A549 (cell line): Measurements from ENCODE around the gene KCNIP3. TPM values are rescaled to one million over a fixed set of nuclear protein-coding genes. Genes with fewer than 3 reads are reported as not detected.

Experiments
- ATAC-seq, 2 experiments: fragments of 200-7000 bp in 1 of 2; fragments of >200 bp in 1 of 2; cut with Nextera tagmentation in 1 of 2; cut with Tn5 transposase in 1 of 2; 3 replicates each; pipeline versions ENCODE4 v1.8.0 to v1.9.1; 2018 to 2020; ENCODE audit warnings: mild to moderate bottlenecking in 1 of 2, moderate library complexity in 1 of 2
- CTCF ChIA-PET: fragments of 300-600 bp; sonication (Branson Sonifier 250); formaldehyde crosslinking; extraction: SDS; loops from one replicate; lab custom pipeline; 2021; ENCODE audit warnings: antibody characterized with exemption, inconsistent platforms; lab: Yijun Ruan, JAX
- POLR2A ChIA-PET: fragments of 350-600 bp; formaldehyde crosslinking; extraction: SDS; loops from one replicate; lab custom pipeline; 2021; ENCODE audit warnings: antibody characterized with exemption, inconsistent platforms; lab: Yijun Ruan, JAX
- DNase-seq, 2 experiments: peaks; one replicate each; pipeline versions ENCODE4 v3.0.0 to v3.0.0-alpha.2; 2011 to 2016; ENCODE audit warnings: low read depth in 1 of 2, low spot score in 1 of 2
- FAIRE-seq: peaks from 2 replicates; lab custom pipeline; 2011; peaks lifted over from hg19 to GRCh38; lab: Jason Lieb, UNC
- H3K27ac ChIP-seq, 2 experiments: fragments of >200 bp; sonication (Bioruptor Twin); formaldehyde crosslinking; 3 replicates each; pipeline ENCODE4 v1.5.1; 2016 to 2017
- H3K4me1 ChIP-seq: fragments of >200 bp; sonication (Bioruptor Twin); formaldehyde crosslinking; 3 replicates; pipeline ENCODE4 v1.6.1; 2016
- H3K4me2 ChIP-seq: fragments of >200 bp; sonication (Bioruptor Twin); formaldehyde crosslinking; 3 replicates; pipeline ENCODE4 v1.6.1; 2016
- H3K4me3 ChIP-seq: fragments of >200 bp; sonication (Bioruptor Twin); formaldehyde crosslinking; 3 replicates; pipeline ENCODE4 v1.5.1; 2016
- H3K9me3 ChIP-seq: fragments of >200 bp; sonication (Bioruptor Twin); formaldehyde crosslinking; 3 replicates; pipeline ENCODE4 v1.6.1; 2016
- BCL3 ChIP-seq: fragments of >200 bp; sonication (Bioruptor Twin); formaldehyde crosslinking; IDR thresholded peaks from 3 replicates; pipeline ENCODE4 v1.6.1; 2016
- CBX8 ChIP-seq: fragments of 200-600 bp; sonication (generic); IDR thresholded peaks from 2 replicates; pipeline ENCODE4 v1.6.1; 2016
- CEBPB ChIP-seq, 2 experiments: fragments of >200 bp in 1 of 2; sonication (Bioruptor Twin) in 1 of 2; formaldehyde crosslinking in 1 of 2; IDR thresholded peaks; 2 replicates each; pipeline ENCODE4 v1.6.1; 2012 to 2016
- EHF ChIP-seq: fragments of 250-450 bp; sonication (Bioruptor Pico); IDR thresholded peaks from 2 replicates; pipeline ENCODE4 v1.5.0; 2020; ENCODE audit warnings: mild to moderate bottlenecking
- EP300 ChIP-seq, 2 experiments: fragments of >200 bp; sonication (Bioruptor Twin); formaldehyde crosslinking; IDR thresholded peaks; 2 replicates in 1 of 2; 3 replicates in 1 of 2; pipeline ENCODE4 v1.6.1; 2016 to 2017
- FOSL2 ChIP-seq, 2 experiments: fragments of 450-650 bp in 1 of 2; fragments of >200 bp in 1 of 2; sonication (Bioruptor Twin) in 1 of 2; formaldehyde crosslinking; IDR thresholded peaks; 2 replicates each; pipeline versions ENCODE4 v1.5.0 to v1.6.1; 2016 to 2020; ENCODE audit warnings: mild to moderate bottlenecking in 1 of 2, moderate library complexity in 1 of 2
- FOXS1 ChIP-seq: fragments of 250-450 bp; sonication (Bioruptor Pico); IDR thresholded peaks from 2 replicates; pipeline ENCODE4 v1.5.0; 2020; ENCODE audit warnings: mild to moderate bottlenecking, moderate library complexity
- GATA3 ChIP-seq: IDR thresholded peaks from 2 replicates; pipeline ENCODE4 v1.6.1; 2012; ENCODE audit warnings: borderline replicate concordance
- HDAC2 ChIP-seq: fragments of 200-600 bp; sonication (generic); IDR thresholded peaks from 2 replicates; pipeline ENCODE4 v1.6.1; 2016
- HES2 ChIP-seq: fragments of >200 bp; sonication (Bioruptor Twin); formaldehyde crosslinking; IDR thresholded peaks from 2 replicates; pipeline ENCODE4 v1.6.1; 2016
- HEYL ChIP-seq: fragments of 250-450 bp; sonication (Bioruptor Pico); IDR thresholded peaks from 2 replicates; pipeline ENCODE4 v1.8.0; 2021; ENCODE audit warnings: mild to moderate bottlenecking, moderate library complexity
- HOXB5 ChIP-seq: fragments of 250-450 bp; sonication (Bioruptor Pico); IDR thresholded peaks from 2 replicates; pipeline ENCODE4 v1.5.0; 2020; ENCODE audit warnings: mild to moderate bottlenecking, moderate library complexity
- JUN ChIP-seq, 2 experiments: fragments of >200 bp; sonication (Bioruptor Twin); formaldehyde crosslinking; IDR thresholded peaks; 2 replicates in 1 of 2; 3 replicates in 1 of 2; pipeline ENCODE4 v1.6.1; 2016 to 2017
- KDM5A ChIP-seq: fragments of 200-600 bp; sonication (generic); IDR thresholded peaks from 2 replicates; pipeline ENCODE4 v1.6.1; 2016; ENCODE audit warnings: antibody characterized with exemption, mild to moderate bottlenecking
- MYC ChIP-seq: IDR thresholded peaks from 2 replicates; pipeline ENCODE4 v1.6.1; 2012; ENCODE audit warnings: mild to moderate bottlenecking, inconsistent platforms, low read length, improper control_type of control experiment, borderline replicate concordance
- NPAS2 ChIP-seq: fragments of 250-450 bp; sonication (Bioruptor Pico); IDR thresholded peaks from 2 replicates; pipeline ENCODE4 v1.8.0; 2022; ENCODE audit warnings: mild to moderate bottlenecking, moderate library complexity, borderline replicate concordance
- PBX3 ChIP-seq: IDR thresholded peaks from 2 replicates; pipeline ENCODE4 v1.6.1; 2012
- PHF8 ChIP-seq: fragments of 200-600 bp; sonication (generic); IDR thresholded peaks from 2 replicates; pipeline ENCODE4 v1.6.1; 2016; ENCODE audit warnings: low read depth, mild to moderate bottlenecking, antibody characterized with exemption, moderate library complexity, borderline replicate concordance
- POLR2AphosphoS2 ChIP-seq: conservative IDR thresholded peaks from 2 replicates; pipeline ENCODE4 v1.6.1; 2012; ENCODE audit warnings: low read length, improper control_type of control experiment, inconsistent platforms
- RARB ChIP-seq: fragments of 250-450 bp; sonication (Bioruptor Pico); IDR thresholded peaks from 2 replicates; pipeline ENCODE4 v1.8.0; 2021; ENCODE audit warnings: mild to moderate bottlenecking, moderate library complexity
- SMC3 ChIP-seq: fragments of >200 bp; sonication (Bioruptor Twin); formaldehyde crosslinking; IDR thresholded peaks from 3 replicates; pipeline ENCODE4 v1.6.1; 2018; ENCODE audit warnings: inconsistent platforms
- SREBF2 ChIP-seq: fragments of 450-650 bp; IDR thresholded peaks from 2 replicates; pipeline ENCODE4 v1.6.1; 2014; ENCODE audit warnings: mild to moderate bottlenecking, moderate library complexity
- TP53 ChIP-seq: fragments of 250-450 bp; sonication (Bioruptor Pico); IDR thresholded peaks from 2 replicates; pipeline ENCODE4 v1.5.0; 2021; ENCODE audit warnings: mild to moderate bottlenecking, moderate library complexity
- USF2 ChIP-seq: fragments of 450-650 bp; IDR thresholded peaks from 2 replicates; pipeline ENCODE4 v1.6.1; 2014; ENCODE audit warnings: antibody characterized with exemption
- ZC3H11A ChIP-seq: fragments of 450-650 bp; IDR thresholded peaks from 2 replicates; pipeline ENCODE4 v1.6.1; 2014; ENCODE audit warnings: antibody characterized with exemption, mild to moderate bottlenecking
- ZFP36 ChIP-seq: fragments of 450-650 bp; IDR thresholded peaks from 2 replicates; pipeline ENCODE4 v1.6.1; 2014; ENCODE audit warnings: borderline replicate concordance; ENCODE audit not compliant: partially characterized antibody
- ZSCAN20 ChIP-seq: fragments of 250-450 bp; sonication (Bioruptor Pico); IDR thresholded peaks from 2 replicates; pipeline ENCODE4 v1.8.0; 2022; ENCODE audit warnings: mild to moderate bottlenecking, moderate library complexity
- WGBS: methylation state at CpG from one replicate; pipeline ENCODE4 v1.1.6; 2017; ENCODE audit errors: missing lambda C conversion rate; 5-methylcytosine and 5-hydroxymethylcytosine counted together
- polyA plus RNA-seq, 4 experiments: library from polyadenylated mRNA; depleted of rRNA in 3 of 4; stranded (reverse); fragments of >200 nt; fragmentation: RNase III in 1 of 4; extraction: RNeasy Plus Mini Kit Qiagen cat#74134 plus additional on column Dnase treatment in 1 of 4; gene quantifications; 2 replicates in 3 of 4; 3 replicates in 1 of 4; pipeline ENCODE4 v1.2.3, GENCODE V29; 2011 to 2017
- TF ChIP-seq, protein P1 (sequence below): IDR thresholded peaks from 2 replicates; pipeline ENCODE4 v1.6.1; 2012
- TF ChIP-seq, protein P2 (sequence below): fragments of 250-450 bp; sonication (Bioruptor Pico); IDR thresholded peaks from 2 replicates; pipeline ENCODE4 v1.5.0; 2021; ENCODE audit warnings: mild to moderate bottlenecking, moderate library complexity, borderline replicate concordance

KCNIP3 gene
- polyA plus RNA-seq, 2 of the 4 experiments (the other 2 are of a cell fraction): 0.13 to 0.84 TPM

DNA sequence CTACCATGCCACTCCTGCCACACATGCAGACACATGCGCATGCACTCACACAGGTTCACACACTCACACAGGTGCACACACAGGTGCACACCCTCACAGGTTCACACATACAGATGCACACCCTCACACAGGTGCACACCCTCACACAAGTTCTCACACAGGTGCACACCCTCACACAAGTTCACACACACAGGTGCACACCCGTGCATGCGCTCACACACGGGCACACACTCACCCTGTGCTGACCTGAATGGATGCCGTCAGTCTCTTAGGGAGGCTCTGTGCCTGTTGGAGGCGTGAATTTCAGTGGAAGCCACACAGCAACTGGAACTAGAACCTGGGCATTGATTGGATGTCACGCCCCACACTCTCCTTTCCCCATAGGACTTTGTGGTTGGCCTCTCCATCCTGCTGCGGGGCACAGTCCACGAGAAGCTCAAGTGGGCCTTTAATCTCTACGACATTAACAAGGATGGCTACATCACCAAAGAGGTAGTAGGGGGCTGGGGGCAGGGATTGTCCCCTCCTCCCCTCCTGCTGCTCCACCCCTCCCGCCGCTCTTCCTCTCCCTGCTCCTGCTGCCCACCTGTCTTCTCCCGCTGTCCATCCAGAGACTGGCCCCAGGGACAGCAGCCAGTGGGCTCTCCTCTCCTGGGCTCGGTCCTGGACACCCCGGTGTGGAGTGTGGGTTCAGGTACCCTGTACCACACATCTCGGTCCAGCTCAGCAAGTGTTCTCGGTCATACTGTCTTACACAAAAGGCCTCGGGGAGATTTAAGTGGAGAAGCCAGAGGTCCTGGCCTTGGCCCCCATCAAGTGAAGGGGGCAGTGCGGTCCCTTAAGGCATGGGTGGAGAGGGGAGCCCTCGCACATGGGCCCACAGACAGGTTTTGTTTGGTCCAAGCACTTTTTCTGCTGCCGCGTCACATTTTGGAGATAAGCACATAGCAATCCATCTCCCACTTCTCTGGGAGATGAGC is 84.4 kb downstream of the KCNIP3 start:
- Histone ChIP-seq H3K4me2 (no peak overlapping the region), H3K4me1 (no peaks in the 10 kb centered on the region), H3K4me3 (no peak overlapping the region), H3K9me3 (no peaks in the 10 kb centered on the region), H3K27ac (no peak overlapping the region)
- 48% methylated on average over 21 of the region's 22 CpGs for WGBS
- ChIA-PET POLR2A (no interaction called here), CTCF (interaction anchor here (4.2 kb wide), 1 partner anchor 7 kb away, joined by 27 read pairs; no protein-coding TSS in a partner anchor)
- DNase-seq (no peak), ATAC-seq (0 out of 6 replicates have a peak, but pooled peaks of 1 of the 2 experiments have one; percentile 6), FAIRE-seq (no peak)
- no peak for TF ChIP-seq POLR2AphosphoS2
- TF ChIP-seq GATA3: no peak
- TF ChIP-seq EHF (CRISPR knock-in tag): no peak
- TF ChIP-seq, protein P1, sequence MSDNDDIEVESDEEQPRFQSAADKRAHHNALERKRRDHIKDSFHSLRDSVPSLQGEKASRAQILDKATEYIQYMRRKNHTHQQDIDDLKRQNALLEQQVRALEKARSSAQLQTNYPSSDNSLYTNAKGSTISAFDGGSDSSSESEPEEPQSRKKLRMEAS: no peak
- no peak for TF ChIP-seq USF2
- TF ChIP-seq HES2: no peak
- TF ChIP-seq FOXS1 (CRISPR knock-in tag): no peak
- TF ChIP-seq PBX3: no peak
- no peak for TF ChIP-seq SMC3
- no peak for TF ChIP-seq BCL3
- TF ChIP-seq HOXB5 (CRISPR knock-in tag): no peak
- no peak for TF ChIP-seq MYC
- no peak for TF ChIP-seq CBX8
- no peak for TF ChIP-seq ZFP36
- TF ChIP-seq KDM5A: no peak
- no peak for TF ChIP-seq HEYL (CRISPR knock-in tag)
- TF ChIP-seq, protein P2, sequence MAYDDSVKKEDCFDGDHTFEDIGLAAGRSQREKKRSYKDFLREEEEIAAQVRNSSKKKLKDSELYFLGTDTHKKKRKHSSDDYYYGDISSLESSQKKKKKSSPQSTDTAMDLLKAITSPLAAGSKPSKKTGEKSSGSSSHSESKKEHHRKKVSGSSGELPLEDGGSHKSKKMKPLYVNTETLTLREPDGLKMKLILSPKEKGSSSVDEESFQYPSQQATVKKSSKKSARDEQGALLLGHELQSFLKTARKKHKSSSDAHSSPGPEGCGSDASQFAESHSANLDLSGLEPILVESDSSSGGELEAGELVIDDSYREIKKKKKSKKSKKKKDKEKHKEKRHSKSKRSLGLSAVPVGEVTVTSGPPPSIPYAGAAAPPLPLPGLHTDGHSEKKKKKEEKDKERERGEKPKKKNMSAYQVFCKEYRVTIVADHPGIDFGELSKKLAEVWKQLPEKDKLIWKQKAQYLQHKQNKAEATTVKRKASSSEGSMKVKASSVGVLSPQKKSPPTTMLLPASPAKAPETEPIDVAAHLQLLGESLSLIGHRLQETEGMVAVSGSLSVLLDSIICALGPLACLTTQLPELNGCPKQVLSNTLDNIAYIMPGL (CRISPR knock-in tag): no peak
- TF ChIP-seq RARB (CRISPR knock-in tag): no peak

DNA sequence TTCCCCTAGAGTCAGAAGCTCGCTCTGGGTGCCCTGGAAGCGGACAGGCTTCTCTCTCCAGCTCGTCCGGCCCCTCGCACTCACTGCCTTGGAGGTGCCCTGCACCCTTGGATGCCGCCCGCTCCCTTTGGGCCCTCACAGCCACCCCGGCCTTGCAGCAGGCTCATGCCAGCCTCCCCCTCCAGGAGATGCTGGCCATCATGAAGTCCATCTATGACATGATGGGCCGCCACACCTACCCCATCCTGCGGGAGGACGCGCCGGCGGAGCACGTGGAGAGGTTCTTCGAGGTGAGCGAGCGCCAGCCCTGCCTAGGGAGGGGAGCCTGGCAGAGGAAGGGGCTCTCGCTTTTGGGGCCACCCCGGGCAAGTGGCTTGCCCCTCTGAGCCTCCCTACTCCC is 85.0 kb downstream of the KCNIP3 start:
- H3K4me1 ChIP-seq: no peaks in the 10 kb centered on the region
- ChIA-PET POLR2A (no interaction called here), CTCF (no interaction called here)

More for the DNA sequence above, 85.0 kb downstream of the KCNIP3 start:
- Histone ChIP-seq H3K9me3 (no peaks in the 10 kb centered on the region), H3K4me2 (no peak overlapping the region), H3K4me3 (no peak overlapping the region), H3K27ac (no peak overlapping the region)
- ATAC-seq: no peak
- DNase-seq: no peak
- no peak for FAIRE-seq
- 64% methylated on average over 17 of the region's 20 CpGs for WGBS
- TF ChIP-seq FOSL2 (IDR thresholded peaks at IDR 0.05) (no peak), FOSL2 (CRISPR knock-in tag; IDR thresholded peaks at IDR 0.05) (no peak), JUN (IDR thresholded peaks at IDR 0.05) (no peak), CEBPB (IDR thresholded peaks at IDR 0.05) (no peak), NPAS2 (CRISPR knock-in tag) (no peak), EP300 (IDR thresholded peaks at IDR 0.05) (no peak), PHF8 (no peak), FOXS1 (CRISPR knock-in tag) (no peak), HES2 (no peak), ZC3H11A (no peak), SMC3 (no peak), HDAC2 (no peak), ZSCAN20 (CRISPR knock-in tag) (no peak), TP53 (CRISPR knock-in tag) (no peak), SREBF2 (no peak), CBX8 (no peak), GATA3 (no peak)
- TF ChIP-seq, protein P2 (CRISPR knock-in tag): no peak
